ACC112 (cell line): Measurements from ENCODE around the gene CD40LG.

Experiments
- H2AFZ ChIP-seq: fragments of 200-600 bp; sonication (generic); one replicate; pipeline ENCODE4 v1.6.0; 2017; ENCODE audit warnings: antibody characterized with exemption, low read length; ENCODE audit not compliant: unreplicated experiment
- H3K27ac ChIP-seq: fragments of 200-600 bp; sonication (generic); 2 replicates; pipeline ENCODE4 v1.5.1; 2014; ENCODE audit warnings: low read depth, mild to moderate bottlenecking, antibody characterized with exemption, low read length, moderate library complexity
- H3K27me3 ChIP-seq: fragments of 200-600 bp; sonication (generic); 2 replicates; pipeline ENCODE4 v1.6.1; 2014; ENCODE audit warnings: mild to moderate bottlenecking, antibody characterized with exemption, low read length, moderate library complexity, mixed read lengths; ENCODE audit not compliant: insufficient read depth
- H3K36me3 ChIP-seq: fragments of 200-600 bp; sonication (generic); 2 replicates; pipeline ENCODE4 v1.6.1; 2016; ENCODE audit warnings: mild to moderate bottlenecking, antibody characterized with exemption, low read length, moderate library complexity, mixed read lengths; ENCODE audit not compliant: insufficient read depth
- H3K4me1 ChIP-seq: fragments of 200-600 bp; sonication (generic); one replicate; pipeline ENCODE4 v1.6.1; 2016; ENCODE audit warnings: low read length, mixed read lengths; ENCODE audit not compliant: insufficient read depth, unreplicated experiment, control insufficient read depth
- H3K4me3 ChIP-seq: fragments of 200-600 bp; sonication (generic); 2 replicates; pipeline ENCODE4 v1.5.1; 2014; ENCODE audit warnings: mild to moderate bottlenecking, low read depth, low read length
- H3K79me2 ChIP-seq: fragments of 200-600 bp; sonication (generic); one replicate; pipeline ENCODE4 v1.6.0; 2016; ENCODE audit warnings: low read length; ENCODE audit not compliant: control insufficient read depth, unreplicated experiment, insufficient read depth

Gene CD40LG

DNA sequence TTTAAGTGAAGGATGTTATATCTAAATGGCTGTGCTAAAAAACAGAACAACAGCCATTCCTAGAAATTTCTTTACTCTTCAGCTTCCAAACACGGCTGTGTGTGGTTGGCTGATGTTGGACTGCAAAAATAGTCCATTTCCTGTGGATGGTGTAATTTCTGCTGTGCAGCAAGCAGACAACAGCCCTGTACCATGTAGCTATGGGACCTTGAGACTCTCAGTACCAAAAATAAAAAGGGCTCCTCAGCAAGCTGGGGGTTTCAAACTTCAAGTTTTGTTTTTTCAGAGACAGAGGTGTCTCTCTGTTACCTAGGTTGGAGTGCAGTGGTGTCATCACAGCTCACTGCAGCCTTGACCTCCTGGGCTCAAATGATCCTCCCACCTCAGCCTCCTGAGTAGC, 18.1 kb downstream of the CD40LG start:
- no peaks in the 10 kb centered on the region for H3K4me1 ChIP-seq
- no peak overlapping the region for H3K27ac ChIP-seq
- H3K4me3 ChIP-seq, result no peak overlapping the region
- H3K27me3 ChIP-seq, result no peaks in the 10 kb centered on the region
- H3K36me3 ChIP-seq, result no peaks in the 10 kb centered on the region
- H2AFZ ChIP-seq, result no peak overlapping the region
- H3K79me2 ChIP-seq, result no peaks in the 10 kb centered on the region

DNA sequence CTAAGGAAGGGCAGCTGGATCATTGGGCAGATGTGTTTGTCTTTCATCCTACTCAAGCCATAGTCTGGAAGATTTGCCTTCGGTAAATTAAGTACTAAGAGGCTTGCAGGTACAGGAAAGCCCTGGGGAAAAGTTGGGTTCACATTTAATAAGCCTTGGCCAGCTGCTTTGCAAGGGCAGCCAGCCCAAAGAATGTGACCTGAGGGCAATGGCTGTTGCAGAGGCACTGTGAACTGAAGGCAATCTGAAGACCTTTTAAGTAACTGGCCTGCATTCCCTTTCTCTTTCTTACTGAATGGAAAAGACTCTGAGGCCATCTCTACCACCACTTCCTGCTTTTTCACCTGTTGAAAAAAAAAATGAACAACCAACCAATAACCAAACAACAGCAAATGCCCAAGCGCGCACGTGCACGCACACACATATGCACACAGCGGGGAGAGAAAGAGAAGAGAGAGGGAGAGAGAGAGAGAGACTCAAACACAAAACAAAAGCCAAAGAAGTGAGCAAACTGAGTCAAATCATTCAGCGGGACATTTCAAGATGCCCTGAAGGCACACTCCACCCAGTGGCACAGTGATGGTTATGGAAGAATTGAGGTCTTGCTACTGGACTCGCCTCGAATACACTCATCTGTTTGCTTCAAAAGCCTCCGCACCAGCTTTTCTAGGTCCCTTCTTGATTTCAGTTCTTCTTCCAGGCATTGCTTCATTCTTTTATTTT, 19.6 kb downstream of the CD40LG start:
- no peaks in the 10 kb centered on the region for H3K79me2 ChIP-seq
- no peak overlapping the region for H3K4me3 ChIP-seq
- H3K4me1 ChIP-seq, result no peaks in the 10 kb centered on the region
- no peaks in the 10 kb centered on the region for H3K27me3 ChIP-seq
- no peak overlapping the region for H3K27ac ChIP-seq
- no peaks in the 10 kb centered on the region for H3K36me3 ChIP-seq
- no peak overlapping the region for H2AFZ ChIP-seq

DNA sequence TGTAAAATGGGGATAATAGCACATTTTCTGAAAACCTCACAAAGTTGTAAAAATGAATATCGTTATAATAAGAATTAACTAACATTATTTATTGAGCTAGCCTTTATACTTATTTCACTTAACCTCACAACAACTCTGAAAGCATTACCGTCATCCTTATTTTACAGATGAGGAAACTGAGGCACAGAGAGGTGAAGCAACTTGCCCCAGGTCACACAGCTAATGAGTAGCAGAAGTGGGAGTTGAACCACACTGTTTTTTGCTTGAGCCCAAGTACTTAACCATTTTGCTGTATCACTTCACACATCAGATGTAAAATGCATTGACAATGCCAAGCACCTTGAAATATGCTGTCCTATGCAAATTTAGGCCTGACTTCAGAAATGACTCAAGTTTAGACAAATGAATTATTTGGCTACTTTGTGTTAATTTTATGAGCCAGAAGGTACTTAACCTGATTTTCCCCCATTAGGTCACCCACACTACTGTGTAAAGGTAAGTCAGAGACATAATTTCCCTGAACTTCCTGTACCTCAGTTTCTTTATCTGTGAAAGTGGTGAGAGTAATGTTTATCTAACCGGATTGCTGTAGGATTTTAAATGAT, 23.1 kb downstream of the CD40LG start:
- no peak overlapping the region for H3K4me3 ChIP-seq
- H3K4me1 ChIP-seq, result no peaks in the 10 kb centered on the region
- H2AFZ ChIP-seq, result no peak overlapping the region
- H3K27me3 ChIP-seq, result no peaks in the 10 kb centered on the region
- H3K79me2 ChIP-seq, result no peaks in the 10 kb centered on the region
- no peaks in the 10 kb centered on the region for H3K36me3 ChIP-seq
- no peak overlapping the region for H3K27ac ChIP-seq

DNA sequence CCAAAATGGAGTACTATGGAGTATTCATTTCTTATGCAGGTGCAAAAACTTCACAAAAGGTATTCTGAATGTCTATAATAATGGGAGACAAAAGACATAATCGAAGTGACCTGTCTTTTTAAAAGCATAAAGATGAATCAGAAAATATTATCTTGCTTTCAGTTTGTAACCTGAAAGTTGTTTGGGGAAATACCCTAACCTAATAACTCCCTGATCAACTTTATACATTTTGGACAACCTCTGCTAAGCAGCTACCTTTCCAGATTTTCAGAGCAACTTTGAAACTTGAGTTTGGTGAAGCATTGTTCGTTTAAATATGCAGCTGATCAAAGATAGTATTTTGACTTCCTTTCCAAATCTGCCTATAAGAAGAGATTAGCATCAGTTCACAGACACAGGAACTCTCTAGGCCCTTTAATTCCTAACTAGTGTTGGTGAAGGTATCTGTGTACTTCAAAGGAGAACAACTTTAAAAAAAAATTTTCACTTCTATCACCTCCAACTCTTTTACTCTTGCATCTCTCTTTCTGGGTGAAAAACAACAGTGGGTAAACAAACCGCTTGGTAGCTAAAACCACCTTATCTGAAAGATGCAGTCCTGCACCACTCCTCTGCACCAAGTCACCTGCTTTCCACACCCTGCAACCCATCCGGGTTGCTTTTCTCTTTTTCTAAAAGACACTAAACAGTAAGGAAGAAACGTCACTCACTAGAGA, 26.5 kb downstream of the CD40LG start:
- no peak overlapping the region for H3K4me3 ChIP-seq
- no peaks in the 10 kb centered on the region for H3K79me2 ChIP-seq
- no peak overlapping the region for H2AFZ ChIP-seq
- no peaks in the 10 kb centered on the region for H3K27me3 ChIP-seq
- no peaks in the 10 kb centered on the region for H3K36me3 ChIP-seq
- H3K27ac ChIP-seq, result no peak overlapping the region
- no peaks in the 10 kb centered on the region for H3K4me1 ChIP-seq

DNA sequence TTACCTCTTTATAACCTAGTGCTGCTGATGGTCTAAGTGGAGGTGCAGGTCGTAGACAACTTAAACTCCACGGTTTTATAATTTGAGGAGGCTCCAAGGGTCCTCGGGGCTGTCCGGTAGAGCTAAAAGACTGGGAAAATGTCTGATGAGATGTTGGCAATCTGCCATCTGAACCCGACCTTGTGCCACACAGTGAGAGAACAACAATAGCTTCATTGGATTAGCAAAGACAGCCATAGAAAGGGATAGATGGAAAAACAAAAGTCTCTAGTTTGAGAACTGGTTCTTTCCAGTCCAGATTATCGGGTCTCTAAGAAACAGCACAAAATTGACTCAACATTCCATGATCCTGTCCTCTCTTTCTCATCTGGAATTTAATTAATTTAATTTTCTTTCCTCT, 31.6 kb downstream of the CD40LG start:
- H2AFZ ChIP-seq, result no peak overlapping the region
- H3K4me1 ChIP-seq, result no peaks in the 10 kb centered on the region
- H3K4me3 ChIP-seq, result no peak overlapping the region
- no peaks in the 10 kb centered on the region for H3K27me3 ChIP-seq
- H3K27ac ChIP-seq, result no peak overlapping the region
- H3K79me2 ChIP-seq, result no peaks in the 10 kb centered on the region
- H3K36me3 ChIP-seq, result no peaks in the 10 kb centered on the region

DNA sequence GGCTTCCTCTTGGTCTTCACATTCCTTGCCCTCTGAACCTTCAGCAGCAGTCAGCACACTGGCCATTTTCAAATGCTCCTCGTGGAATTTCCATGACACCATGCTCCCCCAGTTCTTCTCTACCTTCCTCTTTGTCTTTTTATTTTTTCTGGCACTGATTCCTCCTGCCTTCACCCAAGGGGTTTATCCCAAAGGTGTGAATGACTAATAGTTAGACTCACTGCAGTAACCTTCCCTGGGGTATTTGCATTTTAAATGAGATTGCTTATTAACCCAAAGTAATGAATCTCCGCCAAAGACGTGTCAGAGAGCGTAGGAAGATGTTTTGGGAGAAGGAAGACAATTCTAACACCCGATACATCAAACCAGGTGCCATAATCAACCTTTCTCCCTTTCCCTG, 36.2 kb downstream of the CD40LG start:
- no peaks in the 10 kb centered on the region for H3K36me3 ChIP-seq
- H3K4me3 ChIP-seq, result no peak overlapping the region
- no peak overlapping the region for H3K27ac ChIP-seq
- no peaks in the 10 kb centered on the region for H3K4me1 ChIP-seq
- H3K27me3 ChIP-seq, result no peaks in the 10 kb centered on the region
- H2AFZ ChIP-seq, result no peak overlapping the region
- H3K79me2 ChIP-seq, result no peaks in the 10 kb centered on the region

DNA sequence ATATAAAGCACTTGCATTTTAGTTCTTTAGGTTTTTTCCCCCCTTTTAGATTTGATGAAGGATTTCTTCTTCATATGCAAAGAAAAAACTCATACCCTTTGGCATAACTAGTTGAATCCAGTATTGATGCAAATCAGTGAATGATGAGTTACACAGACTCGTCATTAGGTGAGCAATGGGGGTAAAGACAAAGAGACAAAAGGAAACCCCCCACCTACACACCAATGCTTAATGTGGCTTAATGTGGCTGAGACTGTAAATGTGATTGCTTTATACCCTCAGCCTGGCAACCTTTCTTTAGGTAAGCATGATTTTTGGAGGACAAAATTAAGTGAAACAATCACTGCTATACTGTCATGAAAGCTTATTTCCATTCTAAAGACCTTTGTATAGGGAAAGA, 39.5 kb downstream of the CD40LG start:
- Histone ChIP-seq H3K79me2 (no peaks in the 10 kb centered on the region), H3K4me3 (no peak overlapping the region), H3K27ac (no peak overlapping the region), H2AFZ (no peak overlapping the region), H3K4me1 (peaks cover 8% of the 10 kb centered on the region), H3K27me3 (no peaks in the 10 kb centered on the region), H3K36me3 (no peaks in the 10 kb centered on the region)

DNA sequence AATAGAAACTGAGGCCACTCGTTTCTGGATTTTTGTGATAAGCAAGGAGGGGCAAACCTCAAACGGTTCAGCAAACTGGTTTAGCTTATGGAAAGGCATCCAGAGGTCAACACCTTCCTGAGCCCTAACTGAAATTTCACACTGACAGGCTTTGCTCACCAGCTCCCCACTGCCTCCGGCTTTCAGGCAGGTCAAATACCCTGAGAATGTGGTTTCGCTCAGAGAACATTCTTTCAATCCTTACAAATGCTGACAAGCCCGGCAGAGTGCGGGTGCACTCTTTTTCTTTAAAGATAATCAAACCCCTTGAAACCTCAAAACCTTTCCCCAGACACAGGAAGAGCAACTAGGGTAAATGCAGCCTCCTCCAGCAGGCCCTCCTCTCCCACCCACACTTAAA, 41.5 kb downstream of the CD40LG start:
- H2AFZ ChIP-seq, result no peak overlapping the region
- H3K4me1 ChIP-seq, result peaks cover 8% of the 10 kb centered on the region
- no peaks in the 10 kb centered on the region for H3K27me3 ChIP-seq
- H3K36me3 ChIP-seq, result no peaks in the 10 kb centered on the region
- H3K27ac ChIP-seq, result no peak overlapping the region
- no peaks in the 10 kb centered on the region for H3K79me2 ChIP-seq
- H3K4me3 ChIP-seq, result no peak overlapping the region

DNA sequence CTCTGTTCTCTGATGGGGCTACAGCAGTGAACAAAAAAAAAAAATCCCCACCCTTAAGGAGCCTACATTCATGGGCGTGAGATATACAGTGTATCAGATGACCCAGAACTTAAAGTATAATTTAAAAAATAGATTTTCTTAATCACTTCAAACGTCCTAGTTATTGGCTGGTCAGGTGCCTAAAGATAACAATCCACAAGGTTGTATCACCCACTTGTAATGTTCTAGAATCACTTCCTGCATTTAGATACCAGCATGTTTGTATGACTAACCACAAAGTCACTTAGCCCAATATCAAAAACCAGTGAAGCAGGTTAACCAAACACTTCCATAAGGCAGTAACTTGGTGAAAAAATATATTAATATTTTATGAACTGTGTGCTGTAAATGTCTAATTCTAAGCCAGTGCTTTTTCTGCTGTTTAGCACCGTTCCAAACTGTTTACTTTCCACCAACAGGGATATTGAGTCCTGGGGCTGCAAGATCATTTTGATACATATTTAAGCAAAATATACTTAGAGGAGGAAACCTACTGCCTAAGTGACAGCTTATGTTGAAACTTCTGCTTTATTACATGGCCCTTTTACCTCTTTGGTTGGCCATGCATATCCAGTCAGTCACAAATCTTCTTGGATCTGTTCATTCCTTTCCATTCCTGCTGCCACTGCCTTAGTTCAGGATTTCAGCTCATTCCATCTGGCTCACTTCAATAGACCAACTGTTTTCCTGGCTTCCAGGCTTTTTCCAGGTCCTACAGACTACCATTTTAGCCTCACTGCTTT, 43.3 kb downstream of the CD40LG start:
- no peaks in the 10 kb centered on the region for H3K36me3 ChIP-seq
- no peak overlapping the region for H3K27ac ChIP-seq
- no peaks in the 10 kb centered on the region for H3K27me3 ChIP-seq
- H3K4me3 ChIP-seq, result no peak overlapping the region
- H3K4me1 ChIP-seq, result peaks cover 8% of the 10 kb centered on the region
- no peak overlapping the region for H2AFZ ChIP-seq
- no peaks in the 10 kb centered on the region for H3K79me2 ChIP-seq

DNA sequence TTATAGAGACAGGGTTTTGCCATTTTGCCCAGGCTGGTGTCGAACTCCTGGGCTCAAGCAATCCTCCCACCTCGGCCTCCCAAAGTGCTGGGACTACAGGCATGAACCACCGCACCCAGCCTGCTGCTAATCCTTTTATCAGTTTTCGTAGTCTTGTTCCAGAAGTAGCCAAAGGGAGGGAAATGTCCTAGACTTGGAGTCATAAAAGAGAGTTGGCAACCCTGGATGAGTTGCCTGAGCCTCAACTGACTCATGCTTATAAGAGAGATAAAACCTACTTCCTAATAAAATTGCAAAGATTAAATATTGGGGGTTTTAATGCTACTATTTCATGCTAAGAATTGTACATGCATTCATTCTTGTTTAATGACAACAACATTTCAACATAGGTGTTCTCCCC, 44.3 kb downstream of the CD40LG start:
- H3K4me1 ChIP-seq, result peaks cover 8% of the 10 kb centered on the region
- no peaks in the 10 kb centered on the region for H3K27me3 ChIP-seq
- no peak overlapping the region for H3K4me3 ChIP-seq
- no peaks in the 10 kb centered on the region for H3K79me2 ChIP-seq
- H3K27ac ChIP-seq, result no peak overlapping the region
- no peaks in the 10 kb centered on the region for H3K36me3 ChIP-seq
- no peak overlapping the region for H2AFZ ChIP-seq
